Measurements from ENCODE around the gene TRPV6.

The TRPV6 gene

GRCh38 chr7:142838461-142839213 is 46.9 kb downstream of the TRPV6 start:
- DNase-seq, result no peak

- DNase-seq, result peak; percentile 60 to 84
These were observed 49.1 kb downstream of the TRPV6 start for GRCh38 chr7:142836426-142836825.

- DNase-seq, result no peak
These were observed 50.1 kb downstream of the TRPV6 start for GRCh38 chr7:142835487-142835886.

- DNase-seq, result peak in 1 of 2 experiments; percentile 48
These were observed 52.1 kb downstream of the TRPV6 start for GRCh38 chr7:142833174-142834048.

- no peak for DNase-seq
These were observed 53.1 kb downstream of the TRPV6 start for GRCh38 chr7:142832417-142832816.

- DNase-seq, result no peak
These were observed 57.5 kb downstream of the TRPV6 start for GRCh38 chr7:142827951-142828500.

GRCh38 chr7:142822714-142823113 is 62.8 kb downstream of the TRPV6 start:
- no peak for DNase-seq

Measured in NCI-H1930 (cell line).